Measurements from ENCODE around the gene WFDC10A.
"Not testable (repeated sequence)": the region's sequence is repeated elsewhere in the genome, so short reads cannot be mapped to it uniquely, and the experiment has no call there.

The WFDC10A gene

GRCh38 chr20:45645869-45646268 lies 16.3 kb downstream of the WFDC10A start:
- not testable (repeated sequence) for H3K9me3 ChIP-seq (ENCODE audit: control insufficient read depth, low read length); H3K4me3 ChIP-seq (ENCODE audit: insufficient read depth, low read depth, low read length); H3K27ac ChIP-seq (ENCODE audit: insufficient read depth, low read depth, low read length, poor library complexity, severe bottlenecking); H3K4me1 ChIP-seq (ENCODE audit: control insufficient read depth, insufficient read depth, low read length); H3K36me3 ChIP-seq (ENCODE audit: control insufficient read depth, insufficient read depth, low read length); H3K27me3 ChIP-seq (ENCODE audit: control insufficient read depth, insufficient read depth, low read length, poor library complexity, severe bottlenecking)
- 86 to 89% methylated on average over 28 of the region's 28 CpGs for WGBS, 2 experiments

DNA sequence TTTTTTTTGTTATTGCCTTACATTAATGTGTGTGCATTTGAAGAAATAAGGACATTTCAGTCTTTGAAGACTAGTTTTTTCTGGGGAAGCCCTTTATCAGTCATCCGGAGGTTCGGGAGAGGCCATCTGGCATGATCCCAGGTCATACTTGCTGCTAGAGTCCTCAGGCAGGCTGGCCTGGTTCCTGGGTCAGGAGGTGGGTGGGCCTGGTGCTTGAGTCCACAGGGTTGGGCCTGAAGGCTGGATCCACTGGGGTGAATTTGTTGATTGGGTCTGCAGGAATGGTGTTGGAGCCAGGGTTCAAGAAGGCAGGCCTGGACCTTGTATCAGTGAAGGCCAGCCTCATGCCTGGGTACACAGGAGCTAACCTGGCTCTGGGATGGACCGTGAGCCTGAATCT lies 17.3 kb downstream of the WFDC10A start:
- H3K36me3 ChIP-seq (ENCODE audit: control insufficient read depth, insufficient read depth, low read length), result no peaks in the 10 kb centered on the region
- H3K4me3 ChIP-seq (ENCODE audit: insufficient read depth, low read depth, low read length), result no peak overlapping the region
- no peaks in the 10 kb centered on the region for H3K9me3 ChIP-seq (ENCODE audit: control insufficient read depth, low read length)
- H3K27ac ChIP-seq (ENCODE audit: insufficient read depth, low read depth, low read length, poor library complexity, severe bottlenecking), result no peak overlapping the region
- H3K4me1 ChIP-seq (ENCODE audit: control insufficient read depth, insufficient read depth, low read length), result no peaks in the 10 kb centered on the region
- no peaks in the 10 kb centered on the region for H3K27me3 ChIP-seq (ENCODE audit: control insufficient read depth, insufficient read depth, low read length, poor library complexity, severe bottlenecking)
- 94 to 95% methylated on average over 3 of the region's 3 CpGs for whole genome bisulfite sequencing, 2 experiments

DNA sequence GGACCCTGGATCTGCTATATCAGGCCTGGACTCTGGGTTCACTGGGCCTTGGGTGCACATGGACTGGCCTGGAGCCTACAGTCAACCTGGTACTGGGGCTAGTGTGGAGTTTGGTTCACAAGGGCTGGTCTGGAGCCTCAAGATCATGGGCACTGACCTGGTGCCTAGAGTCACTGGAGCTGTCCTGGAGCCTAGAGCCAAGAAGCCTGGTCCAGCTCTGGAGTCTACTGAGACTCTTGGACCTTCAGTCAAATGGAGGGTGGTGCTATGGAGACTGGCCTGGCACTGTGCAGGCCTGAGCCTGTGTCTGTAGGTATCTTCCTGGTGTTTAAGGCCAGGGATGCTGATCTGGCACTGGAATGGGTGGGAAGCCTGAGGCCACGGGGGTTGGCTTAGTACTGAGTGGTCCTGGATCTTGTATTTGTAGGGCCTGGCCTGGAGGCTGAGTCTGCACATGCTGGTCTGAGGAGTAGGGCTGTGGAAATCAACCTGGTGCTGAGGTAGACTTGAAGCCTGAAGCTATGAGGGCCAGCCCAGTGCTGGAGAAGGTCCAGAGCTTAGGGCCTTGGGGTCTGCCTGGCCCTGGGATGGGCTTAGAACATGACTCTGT lies 18.0 kb downstream of the WFDC10A start:
- Histone ChIP-seq H3K27me3 (ENCODE audit: control insufficient read depth, insufficient read depth, low read length, poor library complexity, severe bottlenecking) (no peaks in the 10 kb centered on the region), H3K36me3 (ENCODE audit: control insufficient read depth, insufficient read depth, low read length) (no peaks in the 10 kb centered on the region), H3K9me3 (ENCODE audit: control insufficient read depth, low read length) (no peaks in the 10 kb centered on the region), H3K27ac (ENCODE audit: insufficient read depth, low read depth, low read length, poor library complexity, severe bottlenecking) (no peak overlapping the region), H3K4me3 (ENCODE audit: insufficient read depth, low read depth, low read length) (no peak overlapping the region), H3K4me1 (ENCODE audit: control insufficient read depth, insufficient read depth, low read length) (no peaks in the 10 kb centered on the region)
- WGBS, 2 experiments, result 86 to 92% methylated on average over 1 of the region's 1 CpG

GRCh38 chr20:45649312-45649863 lies 19.8 kb downstream of the WFDC10A start:
- no peaks in the 10 kb centered on the region for H3K27me3 ChIP-seq (ENCODE audit: control insufficient read depth, insufficient read depth, low read length, poor library complexity, severe bottlenecking)
- WGBS, 2 experiments, result 81 to 82% methylated on average over 6 of the region's 6 CpGs
- H3K4me1 ChIP-seq (ENCODE audit: control insufficient read depth, insufficient read depth, low read length), result no peaks in the 10 kb centered on the region
- H3K36me3 ChIP-seq (ENCODE audit: control insufficient read depth, insufficient read depth, low read length), result no peaks in the 10 kb centered on the region
- no peak overlapping the region for H3K4me3 ChIP-seq (ENCODE audit: insufficient read depth, low read depth, low read length)
- no peaks in the 10 kb centered on the region for H3K9me3 ChIP-seq (ENCODE audit: control insufficient read depth, low read length)
- H3K27ac ChIP-seq (ENCODE audit: insufficient read depth, low read depth, low read length, poor library complexity, severe bottlenecking), result no peak overlapping the region

GRCh38 chr20:45651726-45652125 lies 22.2 kb downstream of the WFDC10A start:
- not testable (repeated sequence) for H3K4me1 ChIP-seq (ENCODE audit: control insufficient read depth, insufficient read depth, low read length); H3K9me3 ChIP-seq (ENCODE audit: control insufficient read depth, low read length); H3K27ac ChIP-seq (ENCODE audit: insufficient read depth, low read depth, low read length, poor library complexity, severe bottlenecking); H3K27me3 ChIP-seq (ENCODE audit: control insufficient read depth, insufficient read depth, low read length, poor library complexity, severe bottlenecking); H3K36me3 ChIP-seq (ENCODE audit: control insufficient read depth, insufficient read depth, low read length); H3K4me3 ChIP-seq (ENCODE audit: insufficient read depth, low read depth, low read length)
- 90% methylated on average over 7 of the region's 7 CpGs for WGBS, 2 experiments

DNA sequence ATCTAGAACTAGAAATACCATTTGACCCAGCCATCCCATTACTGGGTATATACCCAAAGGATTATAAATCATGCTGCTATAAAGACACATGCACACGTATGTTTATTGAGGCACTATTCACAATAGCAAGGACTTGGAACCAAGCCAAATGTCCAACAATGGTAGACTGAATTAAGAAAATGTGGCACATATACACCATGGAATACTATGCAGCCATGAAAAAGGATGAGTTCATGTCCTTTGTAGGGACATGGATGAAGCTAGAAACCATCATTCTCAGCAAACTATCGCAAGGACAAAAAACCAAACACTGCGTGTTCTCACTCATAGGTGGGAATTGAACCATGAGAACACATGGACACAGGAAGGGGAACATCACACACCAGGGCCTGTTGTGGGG lies 27.5 kb downstream of the WFDC10A start:
- H3K27me3 ChIP-seq (ENCODE audit: control insufficient read depth, insufficient read depth, low read length, poor library complexity, severe bottlenecking); H3K9me3 ChIP-seq (ENCODE audit: control insufficient read depth, low read length); H3K4me1 ChIP-seq (ENCODE audit: control insufficient read depth, insufficient read depth, low read length); H3K36me3 ChIP-seq (ENCODE audit: control insufficient read depth, insufficient read depth, low read length); H3K27ac ChIP-seq (ENCODE audit: insufficient read depth, low read depth, low read length, poor library complexity, severe bottlenecking); H3K4me3 ChIP-seq (ENCODE audit: insufficient read depth, low read depth, low read length): not testable (repeated sequence)
- WGBS, 2 experiments, result 100% methylated on average over 2 of the region's 3 CpGs; no CpG with 5 or more reads in 1 of the 2 experiments

DNA sequence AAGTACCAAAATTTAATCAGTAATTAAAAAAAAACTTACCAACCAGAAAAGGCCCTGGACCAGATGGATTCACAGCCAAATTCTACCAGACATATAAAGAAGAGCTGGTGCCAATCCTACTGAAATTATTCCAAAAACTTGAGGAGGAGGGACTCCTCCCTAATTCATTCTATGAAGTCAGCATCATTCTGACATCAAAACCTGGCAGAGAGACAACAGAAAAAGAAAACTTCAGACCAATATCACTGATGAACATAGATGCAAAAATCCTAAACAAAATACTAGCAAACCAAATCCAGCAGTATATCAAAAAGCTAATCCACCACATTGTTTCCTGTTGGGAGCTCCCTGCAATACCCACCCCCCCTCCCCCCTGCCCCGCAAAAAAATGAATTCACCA lies 40.6 kb downstream of the WFDC10A start, which contains the start of gene WFDC11:
Gene WFDC11, minus strand, starts transcription at position 101 of the 400 bp plus-strand sequence. CDS start 19,639 bp downstream, outside the sequence.
- H3K36me3 ChIP-seq (ENCODE audit: control insufficient read depth, insufficient read depth, low read length), result no peaks in the 10 kb centered on the region
- H3K27me3 ChIP-seq (ENCODE audit: control insufficient read depth, insufficient read depth, low read length, poor library complexity, severe bottlenecking), result no peaks in the 10 kb centered on the region
- H3K27ac ChIP-seq (ENCODE audit: insufficient read depth, low read depth, low read length, poor library complexity, severe bottlenecking), result no peak within 1 kb of the TSS
- no peaks in the 10 kb centered on the region for H3K9me3 ChIP-seq (ENCODE audit: control insufficient read depth, low read length)
- H3K4me3 ChIP-seq (ENCODE audit: insufficient read depth, low read depth, low read length), result no peak within 1 kb of the TSS
- no peaks in the 10 kb centered on the region for H3K4me1 ChIP-seq (ENCODE audit: control insufficient read depth, insufficient read depth, low read length)
- WGBS, 2 experiments, result 77 to 100% methylated on average over 1 of the region's 1 CpG

- H3K4me1 ChIP-seq (ENCODE audit: control insufficient read depth, insufficient read depth, low read length), result no peaks in the 10 kb centered on the region
- no peaks in the 10 kb centered on the region for H3K27me3 ChIP-seq (ENCODE audit: control insufficient read depth, insufficient read depth, low read length, poor library complexity, severe bottlenecking)
- no peaks in the 10 kb centered on the region for H3K9me3 ChIP-seq (ENCODE audit: control insufficient read depth, low read length)
- no peak overlapping the region for H3K27ac ChIP-seq (ENCODE audit: insufficient read depth, low read depth, low read length, poor library complexity, severe bottlenecking)
- no peak overlapping the region for H3K4me3 ChIP-seq (ENCODE audit: insufficient read depth, low read depth, low read length)
- H3K36me3 ChIP-seq (ENCODE audit: control insufficient read depth, insufficient read depth, low read length), result no peaks in the 10 kb centered on the region
Measured at GRCh38 chr20:45672765-45673164, 43.2 kb downstream of the WFDC10A start.

DNA sequence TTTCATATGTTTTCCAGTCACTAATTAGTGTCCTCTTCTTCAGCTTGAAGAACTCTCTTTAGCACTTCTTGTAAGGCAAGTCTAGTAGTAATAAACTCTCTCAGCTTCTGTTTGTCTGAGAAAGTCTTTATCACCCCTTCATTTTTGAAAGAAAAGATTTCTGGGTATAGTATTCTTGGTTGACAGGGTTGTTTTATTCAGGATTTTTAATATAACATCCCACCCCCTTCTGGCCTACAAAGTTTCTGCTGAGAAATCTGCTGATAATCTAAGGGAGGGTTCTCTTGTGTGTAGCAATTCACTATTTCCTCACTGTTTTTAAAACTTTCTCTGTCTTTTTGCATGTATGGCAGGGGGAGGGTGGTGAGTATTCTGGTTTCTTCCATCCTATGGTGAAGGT lies 50.1 kb downstream of the WFDC10A start:
- no peaks in the 10 kb centered on the region for H3K4me1 ChIP-seq (ENCODE audit: control insufficient read depth, insufficient read depth, low read length)
- no peaks in the 10 kb centered on the region for H3K27me3 ChIP-seq (ENCODE audit: control insufficient read depth, insufficient read depth, low read length, poor library complexity, severe bottlenecking)
- no peaks in the 10 kb centered on the region for H3K9me3 ChIP-seq (ENCODE audit: control insufficient read depth, low read length)
- no peaks in the 10 kb centered on the region for H3K36me3 ChIP-seq (ENCODE audit: control insufficient read depth, insufficient read depth, low read length)
- no peak overlapping the region for H3K27ac ChIP-seq (ENCODE audit: insufficient read depth, low read depth, low read length, poor library complexity, severe bottlenecking)
- H3K4me3 ChIP-seq (ENCODE audit: insufficient read depth, low read depth, low read length), result no peak overlapping the region

Data from ectodermal cell (in vitro differentiated cells).